HG03342 (cell line): ENCODE measurements around the gene UBD.

ENCODE experiments used
- ATAC-seq: cut with Tn5 transposase; IDR thresholded peaks from one replicate; pipeline ENCODE4 v1.9.1; 2021; ENCODE audit warnings: mild to moderate bottlenecking, moderate library complexity; ENCODE audit not compliant: unreplicated experiment

UBD gene

DNA sequence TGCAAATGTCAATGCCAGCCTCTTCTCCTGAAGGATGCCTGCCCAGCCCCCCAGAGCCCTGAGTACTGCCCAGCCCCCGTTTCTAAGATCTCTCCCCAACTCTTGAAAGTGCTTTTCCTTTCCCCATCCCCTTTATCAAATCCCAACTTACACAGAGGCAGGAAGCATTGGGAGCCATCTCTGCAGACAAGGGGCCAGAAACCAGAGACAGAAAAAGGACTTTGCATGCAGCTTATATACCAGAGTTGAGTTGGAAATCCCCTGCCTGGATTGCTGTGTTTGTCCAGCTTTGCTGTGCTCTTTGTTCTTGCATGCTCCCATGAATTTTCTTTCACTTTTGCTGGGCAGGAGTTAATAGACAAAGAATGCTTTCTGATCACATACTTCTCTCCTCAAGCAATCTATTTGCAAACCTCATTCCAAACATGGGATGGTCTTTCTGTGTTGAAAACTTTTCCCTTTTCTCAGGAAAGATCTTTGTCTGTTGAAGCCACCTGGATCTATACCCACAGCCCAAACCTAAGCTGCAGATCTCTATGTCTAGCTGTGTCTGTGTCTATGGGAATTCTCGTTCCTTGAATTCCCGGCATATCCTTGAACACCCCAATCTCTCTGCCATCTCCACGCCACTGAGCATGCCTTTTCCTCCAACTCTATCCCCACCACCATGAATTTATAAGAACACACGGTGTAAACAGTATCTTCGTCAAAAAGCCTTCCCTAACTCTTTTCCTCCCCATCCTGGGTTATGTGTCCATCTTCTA is at the start of gene UBD:
Gene UBD (minus strand): TSS at position 209 of the 764 bp plus-strand sequence. CDS start 31 bp downstream, at position 178.
- no peak for ATAC-seq

- ATAC-seq = no peak
These were observed 48.6 kb upstream of the UBD start for GRCh38 chr6:29608131-29608530.

GRCh38 chr6:29603930-29604329 is 44.4 kb upstream of the UBD start:
- ATAC-seq = no peak

DNA sequence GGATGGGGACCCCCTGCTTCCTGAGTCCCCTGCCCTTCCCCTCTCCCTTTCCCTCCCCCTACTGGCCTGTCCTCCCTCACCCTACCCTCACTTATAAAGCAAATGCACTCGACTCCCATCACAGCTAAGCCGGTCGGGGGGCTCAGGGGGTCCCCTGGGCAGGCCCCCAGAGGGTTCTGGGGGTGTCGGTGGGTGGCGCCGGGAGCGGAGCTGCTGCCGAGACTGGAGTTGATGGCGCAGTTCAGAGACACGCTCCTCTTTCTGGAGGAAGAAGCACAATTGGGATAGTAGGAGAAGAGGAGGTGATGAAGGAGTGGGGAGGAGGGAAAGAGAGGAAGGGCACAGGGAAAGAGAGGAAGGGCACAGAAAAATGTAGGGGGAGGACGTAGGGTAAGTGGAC is 43.9 kb upstream of the UBD start:
- ATAC-seq = no peak

DNA sequence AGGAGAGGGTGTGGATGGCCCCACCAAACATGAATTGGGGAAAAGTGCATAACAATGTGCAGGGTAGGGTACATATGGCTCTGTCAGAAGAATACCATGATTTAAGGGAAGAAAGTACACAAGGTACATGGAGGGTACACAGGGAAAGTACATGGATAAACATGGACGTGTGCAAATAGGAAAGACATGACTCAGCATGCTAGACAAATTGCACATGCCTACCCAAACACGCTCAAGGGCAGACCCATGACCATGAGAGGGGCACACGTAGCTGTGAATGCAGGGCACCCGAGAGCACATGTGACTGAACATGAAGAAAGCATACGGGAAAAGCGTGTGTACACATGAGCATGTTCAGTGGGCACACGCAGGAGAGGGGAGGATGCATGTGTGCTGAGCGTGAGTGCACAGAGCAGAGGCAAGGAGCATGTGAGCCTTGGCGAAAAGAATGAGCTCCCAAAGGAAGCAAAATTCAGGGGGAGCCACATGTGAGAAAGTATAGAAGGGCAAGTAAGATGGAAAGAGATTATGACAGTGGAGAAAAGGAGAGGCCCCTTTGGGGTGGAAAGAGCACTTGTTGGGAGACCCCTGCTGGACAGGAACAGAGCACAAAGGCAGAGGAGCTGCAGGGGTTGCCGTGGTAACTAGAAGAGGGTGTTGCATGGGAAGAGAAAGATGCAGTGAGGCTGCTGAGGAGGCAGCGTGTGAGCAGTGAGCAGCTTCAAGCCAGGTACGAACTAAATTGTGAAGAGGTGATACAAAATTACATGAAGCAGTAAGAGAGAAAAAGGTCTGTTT is 43.2 kb upstream of the UBD start:
- ATAC-seq = no peak

DNA sequence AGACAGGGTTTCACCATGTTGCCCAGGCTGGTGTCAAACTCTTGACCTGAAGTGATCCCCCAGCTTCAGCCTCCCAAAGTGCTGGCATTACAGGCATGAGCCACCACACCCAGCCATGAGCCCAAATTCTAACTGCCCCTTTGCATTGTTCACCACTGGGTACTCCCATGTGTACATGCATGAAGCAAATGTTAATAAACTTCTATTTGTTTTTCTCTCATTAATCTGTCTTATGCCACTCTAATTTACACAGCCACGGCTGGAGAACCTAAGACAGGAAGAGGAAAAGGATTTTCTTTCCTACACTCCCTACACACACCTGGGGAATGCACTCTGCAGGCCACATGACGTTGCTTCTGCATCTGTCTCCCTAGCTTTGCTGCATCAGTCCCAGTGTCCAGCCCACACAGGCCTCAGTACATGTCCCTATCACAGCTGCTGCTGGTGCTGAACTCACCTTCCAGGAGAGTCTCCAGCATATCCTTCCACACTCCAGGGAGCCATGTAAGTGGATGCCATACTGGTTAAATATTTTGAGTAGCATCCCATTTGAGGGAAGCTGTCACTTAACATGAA is 38.7 kb upstream of the UBD start:
- ATAC-seq = no peak

DNA sequence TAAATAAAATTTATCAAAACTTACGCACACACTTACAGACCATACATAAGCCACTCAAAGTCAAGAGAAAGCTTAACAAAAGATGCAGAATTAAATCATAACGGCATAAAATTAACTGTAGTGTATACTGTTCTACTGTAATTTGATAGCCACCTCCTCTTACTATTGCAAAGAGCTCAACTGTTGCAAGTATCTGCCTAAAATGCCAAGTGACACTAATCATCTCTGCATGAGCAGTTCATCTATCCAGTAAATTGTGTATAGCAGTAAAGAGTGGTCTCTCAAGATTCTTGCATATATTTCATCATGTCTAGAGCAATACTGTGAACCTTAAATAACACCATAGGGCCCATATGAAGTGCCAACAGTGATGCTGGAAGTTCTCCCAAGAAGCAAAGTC is 37.7 kb upstream of the UBD start:
- no peak for ATAC-seq

- no peak for ATAC-seq
These were observed 36.9 kb upstream of the UBD start for GRCh38 chr6:29596381-29596900.

DNA sequence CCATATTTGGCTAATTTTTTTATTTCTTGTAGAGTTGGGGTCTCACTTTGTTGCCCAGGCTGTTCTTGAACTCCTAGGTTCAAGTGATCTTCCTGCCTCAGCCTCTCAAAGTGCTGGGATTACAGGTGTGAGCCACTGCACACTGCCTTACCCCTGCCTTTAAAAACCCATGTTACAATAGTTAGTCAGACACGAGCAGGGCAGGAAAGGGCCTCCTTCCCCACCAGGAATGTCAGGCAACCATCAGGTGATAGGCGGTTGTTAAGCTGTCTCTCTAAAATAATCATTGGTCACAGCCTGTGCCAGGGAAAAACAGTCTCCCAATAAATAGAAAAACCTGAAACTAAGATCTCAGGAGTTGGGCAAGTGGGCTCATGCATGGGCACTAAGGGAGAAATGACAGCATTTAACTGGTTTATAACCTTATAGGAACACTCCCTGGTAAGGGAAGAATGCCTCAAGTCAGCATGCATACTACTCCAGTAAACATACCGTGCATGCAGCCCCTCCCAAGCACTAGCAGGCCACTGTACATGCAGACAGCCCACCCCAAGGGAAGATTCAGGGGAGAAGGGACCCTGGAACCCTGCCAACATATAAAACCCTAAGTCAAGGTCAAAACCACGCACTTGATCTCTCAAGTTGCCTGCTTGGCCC is 33.8 kb upstream of the UBD start:
- no peak for ATAC-seq

DNA sequence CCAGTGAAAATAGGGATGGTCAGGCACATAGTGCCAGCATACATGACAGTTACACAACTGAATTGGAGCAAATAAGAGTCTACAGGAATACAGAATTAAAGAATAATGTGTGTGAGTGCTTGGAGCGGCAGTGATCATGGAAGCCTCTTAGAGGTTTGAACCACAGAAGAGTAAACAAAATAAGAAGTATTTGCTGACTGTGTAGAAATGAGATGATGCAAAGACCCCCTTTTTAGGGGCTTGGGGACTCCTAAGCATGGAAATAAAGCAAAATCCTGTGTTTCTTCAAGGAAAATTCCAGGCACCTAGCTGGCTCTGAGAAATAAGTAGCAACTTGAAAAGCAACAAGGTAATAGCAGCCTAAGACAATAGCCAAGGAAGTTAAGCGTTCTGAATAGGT is 32.1 kb upstream of the UBD start:
- no peak for ATAC-seq

DNA sequence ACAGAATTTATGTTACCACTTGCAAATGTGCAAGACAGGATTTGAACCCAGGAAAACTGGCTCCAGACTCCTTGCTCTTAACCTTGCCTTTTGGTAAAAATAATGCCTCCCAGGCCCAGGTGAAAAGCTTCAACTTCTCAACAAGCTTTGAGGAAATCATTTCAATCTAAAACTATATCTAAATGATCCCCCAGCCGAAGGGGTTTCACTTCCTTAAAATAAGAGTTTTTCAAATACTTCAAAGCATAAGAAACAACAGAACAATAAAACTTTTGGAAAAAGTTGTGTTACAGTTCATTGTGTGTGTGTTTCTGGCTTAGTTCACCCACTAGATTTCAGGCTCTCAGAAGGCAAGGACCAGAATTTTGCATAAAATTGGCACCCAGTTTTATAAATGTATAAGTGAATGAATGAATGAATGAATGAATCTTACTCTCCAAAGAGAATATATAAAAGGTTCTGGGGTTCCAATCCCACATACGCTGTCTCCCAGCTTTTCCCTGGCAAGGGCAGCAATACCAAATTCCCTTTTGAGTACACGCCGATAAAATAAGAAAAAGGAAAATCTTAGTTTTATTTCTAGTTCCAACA is 30.8 kb upstream of the UBD start:
- ATAC-seq = no peak

DNA sequence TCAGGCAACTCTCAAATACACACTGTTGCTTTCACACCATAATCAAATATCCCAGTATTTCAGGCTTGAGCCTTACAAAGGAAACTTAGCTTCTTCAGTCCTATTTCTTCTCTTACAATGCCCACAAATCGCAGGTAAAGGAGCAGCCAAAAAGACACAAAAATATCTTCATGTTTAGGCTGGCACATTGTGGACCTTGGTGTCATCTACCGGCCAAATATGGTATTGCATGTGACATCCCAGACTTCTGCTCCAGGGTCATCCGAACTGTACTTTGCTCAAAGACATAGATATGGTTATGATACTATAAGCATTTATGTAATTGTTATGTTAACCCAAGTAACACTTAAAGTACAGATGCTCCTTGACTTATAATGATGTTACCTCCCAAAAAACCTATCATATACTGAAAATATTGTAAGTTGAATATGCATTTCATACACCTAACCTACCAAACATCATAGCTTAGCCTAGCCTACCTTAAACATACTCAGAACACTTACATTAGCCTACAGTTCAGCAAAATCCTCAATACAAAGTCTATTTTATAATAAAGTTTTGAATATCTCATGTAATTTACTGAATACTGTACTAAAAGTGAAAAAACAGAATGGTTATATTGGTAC is 30.0 kb upstream of the UBD start:
- ATAC-seq = no peak

- ATAC-seq = no peak
These were observed 25.3 kb upstream of the UBD start, which contains the start of gene OR2H2 for GRCh38 chr6:29584821-29585220. OR2H2 (plus strand) TSS chr6:29585121; CDS start chr6:29587945, 2,824 bp downstream.

GRCh38 chr6:29577544-29577943 is 18.0 kb upstream of the UBD start:
- ATAC-seq = no peak

DNA sequence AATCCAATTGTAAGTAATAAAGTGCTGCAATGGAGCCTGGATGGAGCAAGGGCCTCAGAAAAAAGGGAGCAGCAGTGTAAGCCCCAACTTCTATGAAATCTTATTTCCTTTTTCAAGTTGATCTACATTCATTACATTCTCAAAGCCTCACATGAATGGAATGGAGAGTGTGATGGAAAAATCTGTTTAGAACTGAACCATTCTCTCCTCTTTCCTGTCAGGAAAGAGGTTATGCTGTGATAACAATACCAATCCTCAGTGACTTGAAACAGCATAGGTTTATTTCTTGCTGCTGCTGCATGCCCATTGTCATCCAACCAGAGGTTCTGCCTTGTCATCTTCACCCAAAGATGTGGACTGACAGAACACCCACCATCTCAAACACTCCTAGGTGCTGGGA is 16.5 kb upstream of the UBD start:
- ATAC-seq = no peak

DNA sequence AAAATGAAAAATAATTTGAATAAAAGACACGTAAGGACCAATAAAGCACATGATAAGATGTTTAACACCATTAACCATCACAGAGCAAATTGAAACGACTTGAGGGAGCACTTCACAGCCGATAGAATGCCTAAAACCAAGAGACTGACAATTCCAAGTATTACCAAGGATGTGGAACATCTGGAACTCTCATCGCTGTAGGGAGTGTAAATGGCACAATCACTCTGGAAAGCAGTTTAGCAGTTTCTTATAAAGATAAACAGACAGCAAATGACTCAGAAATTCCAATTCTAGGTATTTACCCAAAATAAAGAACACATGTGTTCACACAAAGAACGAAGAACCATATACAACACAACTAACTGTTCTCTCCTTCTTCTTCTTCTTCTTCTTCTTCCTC is 8.5 kb upstream of the UBD start:
- no peak for ATAC-seq

DNA sequence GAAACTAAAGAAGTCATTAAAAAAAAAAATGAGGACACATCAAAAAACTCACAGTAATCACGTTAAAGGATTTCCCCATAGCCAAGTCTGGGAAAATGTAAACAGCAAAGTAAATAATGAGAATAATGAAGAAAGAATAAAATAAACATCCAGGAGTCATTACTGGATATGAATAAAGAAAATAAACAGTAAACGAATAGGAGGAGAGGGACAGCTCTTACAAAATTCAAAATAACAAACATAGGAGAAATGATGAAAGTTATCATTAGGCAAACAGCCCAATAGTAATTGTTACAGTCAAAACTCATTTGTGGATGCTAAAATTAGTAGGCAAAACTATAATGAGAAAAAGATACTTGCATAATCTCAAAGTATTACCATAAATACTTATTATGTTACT is 8.0 kb upstream of the UBD start:
- no peak for ATAC-seq

GRCh38 chr6:29566856-29567255 is 7.3 kb upstream of the UBD start:
- ATAC-seq = no peak

GRCh38 chr6:29564875-29565274 is 5.3 kb upstream of the UBD start:
- ATAC-seq = no peak

- no peak for ATAC-seq
These were observed 4.0 kb upstream of the UBD start for GRCh38 chr6:29563435-29563965.
